Ramos (cell line): ENCODE data around the gene SLC2A2.
"Not testable (repeated sequence)": the region's sequence is repeated elsewhere in the genome, so short reads cannot be mapped to it uniquely, and the experiment has no call there.

Source experiments
- in situ Hi-C: fragments of 300-500 bp; cut with MboI; formaldehyde crosslinking; loops from one replicate; pipeline ENCODE4 v1.14.3; 2022; ENCODE audit warnings: low sequenced_read_pairs; ENCODE audit not compliant: unreplicated experiment

Gene SLC2A2

GRCh38 chr3:170991664-170992063 lies 34.9 kb downstream of the SLC2A2 start:
- in situ Hi-C loops = no loop called here

- in situ Hi-C loops = no loop called here
Measured at GRCh38 chr3:170989100-170989648, 37.3 kb downstream of the SLC2A2 start.

- in situ Hi-C loops = no loop called here
Measured at GRCh38 chr3:170988378-170988777, 38.1 kb downstream of the SLC2A2 start.

GRCh38 chr3:170985304-170985703 lies 41.2 kb downstream of the SLC2A2 start:
- in situ Hi-C loops = no loop called here

GRCh38 chr3:170982733-170983132 lies 43.8 kb downstream of the SLC2A2 start:
- in situ Hi-C loops = no loop called here

GRCh38 chr3:170980399-170980798 lies 46.1 kb downstream of the SLC2A2 start:
- in situ Hi-C loops = no loop called here

GRCh38 chr3:170977949-170978745 lies 48.4 kb downstream of the SLC2A2 start:
- in situ Hi-C loops = no loop called here

- in situ Hi-C loops = no loop called here
Measured at GRCh38 chr3:170976190-170976519, 50.4 kb downstream of the SLC2A2 start.

GRCh38 chr3:170975283-170976189 lies 51.0 kb downstream of the SLC2A2 start:
- in situ Hi-C loops = no loop called here

- in situ Hi-C loops = no loop called here
Measured at GRCh38 chr3:170974872-170975271, 51.6 kb downstream of the SLC2A2 start.

- in situ Hi-C loops = not testable (repeated sequence)
Measured at GRCh38 chr3:170972917-170973316, 53.6 kb downstream of the SLC2A2 start.

- in situ Hi-C loops = loop anchor here (10.0 kb wide), 1 partner anchor 598 kb away; no protein-coding TSS in a partner anchor
Measured at GRCh38 chr3:170967126-170967525, 59.4 kb downstream of the SLC2A2 start.

- in situ Hi-C loops = loop anchor here (10.0 kb wide), 1 partner anchor 598 kb away; no protein-coding TSS in a partner anchor
Measured at GRCh38 chr3:170966495-170966894, 60.0 kb downstream of the SLC2A2 start.

GRCh38 chr3:170962411-170962810 lies 64.1 kb downstream of the SLC2A2 start:
- in situ Hi-C loops = loop anchor here (10.0 kb wide), 1 partner anchor 602 kb away; no protein-coding TSS in a partner anchor

GRCh38 chr3:170961616-170962400 lies 64.7 kb downstream of the SLC2A2 start:
- in situ Hi-C loops = loop anchor here (10.0 kb wide), 1 partner anchor 603 kb away; no protein-coding TSS in a partner anchor

GRCh38 chr3:170959457-170959856 lies 67.1 kb downstream of the SLC2A2 start:
- in situ Hi-C loops = no loop called here

- in situ Hi-C loops = no loop called here
Measured at GRCh38 chr3:170956647-170957046, 69.9 kb downstream of the SLC2A2 start.

GRCh38 chr3:170953736-170954135 lies 72.8 kb downstream of the SLC2A2 start:
- in situ Hi-C loops = no loop called here

- in situ Hi-C loops = no loop called here
Measured at GRCh38 chr3:170953229-170953628, 73.3 kb downstream of the SLC2A2 start.

GRCh38 chr3:170949211-170949610 lies 77.3 kb downstream of the SLC2A2 start:
- in situ Hi-C loops = no loop called here
